GM21526 (cell line): ENCODE data around the gene CCDC121.
A peak's percentile ranks its signal among the peaks of the same experiment; 100 is the strongest.

Experiments
- ATAC-seq: cut with Tn5 transposase; IDR thresholded peaks from one replicate; pipeline ENCODE4 v1.9.1; 2021; ENCODE audit warnings: moderate library complexity; ENCODE audit not compliant: unreplicated experiment, low FRiP score

Gene CCDC121, protein sequence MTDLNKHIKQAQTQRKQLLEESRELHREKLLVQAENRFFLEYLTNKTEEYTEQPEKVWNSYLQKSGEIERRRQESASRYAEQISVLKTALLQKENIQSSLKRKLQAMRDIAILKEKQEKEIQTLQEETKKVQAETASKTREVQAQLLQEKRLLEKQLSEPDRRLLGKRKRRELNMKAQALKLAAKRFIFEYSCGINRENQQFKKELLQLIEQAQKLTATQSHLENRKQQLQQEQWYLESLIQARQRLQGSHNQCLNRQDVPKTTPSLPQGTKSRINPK

GRCh38 chr2:27628767-27629709, at the start of gene CCDC121, which contains the start of gene GPN1:
Gene CCDC121, minus strand, starts transcription at chr2:27629012. Its CDS starts 1,213 bp downstream, at chr2:27627799.
Gene GPN1, plus strand, starts transcription at chr2:27629050. Its CDS starts 9 bp downstream, at chr2:27629059.
- peak; percentile 94 for ATAC-seq

- ATAC-seq, result no peak
These were observed 44.1 kb upstream of the CCDC121 start for GRCh38 chr2:27672723-27673486.

DNA sequence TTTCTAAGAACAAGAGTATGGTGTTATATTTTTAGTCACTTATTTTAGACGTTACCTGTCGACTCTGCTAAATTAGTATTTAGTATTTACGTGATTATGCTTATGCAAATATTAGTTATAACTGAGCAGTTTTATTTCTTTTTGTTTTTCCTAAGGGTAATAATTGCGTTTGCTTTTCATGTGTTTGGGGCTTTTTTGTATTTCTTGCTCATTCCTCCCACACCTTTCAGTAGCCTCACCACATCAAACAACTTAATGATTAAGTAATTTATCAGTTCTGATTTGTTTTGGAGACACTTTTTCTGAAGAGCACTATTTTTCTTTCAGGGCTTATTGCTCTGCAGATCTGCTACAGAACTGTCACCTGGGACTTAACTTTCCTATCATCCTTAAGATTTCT, 42.4 kb upstream of the CCDC121 start:
- ATAC-seq, result no peak

DNA sequence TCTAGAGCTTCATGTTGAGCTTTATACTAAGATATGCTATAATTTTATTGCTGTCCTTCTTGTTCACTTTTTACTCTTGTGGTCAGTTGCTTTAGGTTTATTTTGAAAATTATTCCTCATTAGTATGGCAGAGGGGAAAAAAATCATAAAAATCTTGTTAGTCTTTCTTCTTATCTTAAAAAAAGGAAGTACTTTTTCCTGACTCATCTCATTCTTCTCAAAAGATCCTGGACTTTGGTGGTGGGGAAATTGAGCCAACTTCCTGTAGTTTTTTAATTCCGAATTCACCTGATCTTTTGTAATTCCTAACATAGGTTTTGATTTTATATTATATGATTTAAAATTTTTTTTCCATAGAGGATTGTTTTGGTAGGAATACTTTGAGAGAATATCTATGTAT, 38.6 kb upstream of the CCDC121 start:
- no peak for ATAC-seq

GRCh38 chr2:27664622-27665363, 36.0 kb upstream of the CCDC121 start:
- no peak for ATAC-seq

GRCh38 chr2:27664154-27664574, 35.4 kb upstream of the CCDC121 start:
- peak; percentile 28 for ATAC-seq

- peak; percentile 55 for ATAC-seq
These were observed 34.7 kb upstream of the CCDC121 start, which contains the start of the genes SLC4A1AP and SUPT7L for GRCh38 chr2:27663285-27664153. Gene SLC4A1AP, plus strand, starts transcription at chr2:27663889. Its CDS starts 26 bp downstream, at chr2:27663915. Gene SUPT7L, minus strand, starts transcription at chr2:27663614. Its CDS starts 1,422 bp downstream, at chr2:27662192.

GRCh38 chr2:27661371-27661770, 32.6 kb upstream of the CCDC121 start:
- no peak for ATAC-seq

GRCh38 chr2:27655155-27655951, 26.5 kb upstream of the CCDC121 start:
- no peak for ATAC-seq

- no peak for ATAC-seq
These were observed 24.6 kb upstream of the CCDC121 start for GRCh38 chr2:27653397-27653796.

GRCh38 chr2:27652790-27653189, 24.0 kb upstream of the CCDC121 start:
- no peak for ATAC-seq

- ATAC-seq, result no peak
These were observed 23.5 kb upstream of the CCDC121 start for GRCh38 chr2:27652341-27652740.

GRCh38 chr2:27651056-27651455, 22.2 kb upstream of the CCDC121 start:
- no peak for ATAC-seq

GRCh38 chr2:27647737-27648136, 18.9 kb upstream of the CCDC121 start:
- ATAC-seq, result no peak

- no peak for ATAC-seq
These were observed 18.5 kb upstream of the CCDC121 start for GRCh38 chr2:27647289-27647688.

- no peak for ATAC-seq
These were observed 16.4 kb upstream of the CCDC121 start for GRCh38 chr2:27645197-27645596.

DNA sequence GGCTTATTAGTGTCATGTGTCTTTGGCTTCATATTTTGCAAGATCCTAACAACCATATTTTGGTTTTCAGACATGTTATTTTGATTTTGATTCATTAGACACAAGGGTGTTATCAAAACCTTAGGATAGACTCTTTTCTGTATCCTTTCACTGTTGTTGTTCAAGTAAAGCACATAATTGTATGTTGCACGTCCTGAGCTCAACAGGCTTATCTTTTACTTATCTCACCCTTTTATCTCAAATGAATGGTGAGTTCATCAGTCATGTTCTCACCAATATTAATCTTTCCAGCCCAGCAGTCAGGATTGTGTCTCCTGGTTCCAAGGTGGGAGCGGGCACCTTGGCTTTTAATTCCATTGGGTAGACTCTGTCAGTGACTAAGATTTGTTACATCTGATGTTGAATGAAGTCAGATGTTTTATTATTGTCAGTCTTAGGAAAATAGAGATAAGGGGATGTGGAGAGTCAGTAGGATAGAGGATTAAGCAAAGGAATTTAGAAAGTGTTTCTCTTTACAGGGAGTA, 12.0 kb upstream of the CCDC121 start:
- ATAC-seq, result no peak

DNA sequence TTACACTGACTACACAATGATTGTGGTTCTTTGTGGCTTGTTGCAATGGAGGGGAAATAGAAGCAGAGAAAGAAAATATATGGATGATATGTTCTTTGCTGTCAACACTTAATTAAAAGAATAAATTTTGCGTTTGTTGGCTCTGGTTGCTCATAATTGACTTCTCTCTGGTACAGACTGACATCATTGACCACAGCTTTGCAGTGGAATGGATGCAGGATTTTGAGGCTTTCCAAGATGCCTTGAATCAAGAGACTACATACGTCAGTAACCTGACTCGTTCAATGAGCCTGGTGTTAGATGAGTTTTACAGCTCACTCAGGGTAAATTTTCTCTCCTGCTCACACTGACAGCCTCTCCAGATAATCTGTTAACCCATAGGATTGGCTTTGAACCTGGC, 9.9 kb upstream of the CCDC121 start:
- no peak for ATAC-seq
